GM21825 (cell line): ENCODE data around the gene IL13RA2.

Experiments
- ATAC-seq: cut with Tn5 transposase; IDR thresholded peaks from one replicate; pipeline ENCODE4 v1.9.1; 2021; ENCODE audit warnings: mild to moderate bottlenecking, moderate library complexity; ENCODE audit not compliant: unreplicated experiment

The IL13RA2 gene, protein sequence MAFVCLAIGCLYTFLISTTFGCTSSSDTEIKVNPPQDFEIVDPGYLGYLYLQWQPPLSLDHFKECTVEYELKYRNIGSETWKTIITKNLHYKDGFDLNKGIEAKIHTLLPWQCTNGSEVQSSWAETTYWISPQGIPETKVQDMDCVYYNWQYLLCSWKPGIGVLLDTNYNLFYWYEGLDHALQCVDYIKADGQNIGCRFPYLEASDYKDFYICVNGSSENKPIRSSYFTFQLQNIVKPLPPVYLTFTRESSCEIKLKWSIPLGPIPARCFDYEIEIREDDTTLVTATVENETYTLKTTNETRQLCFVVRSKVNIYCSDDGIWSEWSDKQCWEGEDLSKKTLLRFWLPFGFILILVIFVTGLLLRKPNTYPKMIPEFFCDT

DNA sequence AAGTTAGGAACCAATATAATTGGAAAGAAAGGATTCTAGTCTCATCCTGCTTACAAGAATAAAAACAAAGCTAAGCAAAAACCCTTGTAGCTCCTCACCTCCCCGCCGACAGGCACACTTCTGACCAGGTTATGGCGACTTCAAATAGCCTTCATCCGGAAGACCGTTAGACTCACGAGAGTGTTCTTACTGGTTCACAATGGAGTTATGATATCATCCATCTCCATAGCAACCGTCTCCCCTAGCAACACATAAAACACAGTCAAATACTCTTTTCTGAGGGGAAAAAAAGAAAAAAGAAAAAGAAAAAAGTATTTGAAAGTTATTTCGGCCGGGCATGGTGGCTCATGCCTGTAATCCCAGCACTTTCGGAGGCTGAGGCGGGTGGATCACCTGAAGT lies at the start of gene IL13RA2:
Gene IL13RA2, minus strand, starts transcription at position 162 of the 400 bp plus-strand sequence. CDS start 347 bp downstream, outside the sequence.
- no peak for ATAC-seq

DNA sequence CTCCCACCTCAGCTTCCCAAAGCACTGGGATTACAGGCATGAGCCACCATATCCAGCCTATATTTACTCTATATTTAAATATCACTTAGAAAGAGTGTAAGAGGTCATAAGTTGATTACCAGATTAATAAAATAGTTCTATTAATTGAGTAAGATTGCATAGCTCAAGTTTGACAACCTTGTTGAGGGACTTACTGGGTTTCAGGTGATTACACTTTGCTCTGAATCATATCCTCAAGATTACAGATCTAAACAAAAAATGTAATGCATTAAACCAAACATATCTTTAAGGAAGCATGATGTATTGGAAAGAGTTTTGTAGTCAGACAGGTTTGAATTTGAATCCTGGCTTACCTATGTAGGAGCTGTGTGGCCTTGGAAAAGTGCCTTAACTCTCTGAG lies 47.9 kb upstream of the IL13RA2 start:
- ATAC-seq: no peak

DNA sequence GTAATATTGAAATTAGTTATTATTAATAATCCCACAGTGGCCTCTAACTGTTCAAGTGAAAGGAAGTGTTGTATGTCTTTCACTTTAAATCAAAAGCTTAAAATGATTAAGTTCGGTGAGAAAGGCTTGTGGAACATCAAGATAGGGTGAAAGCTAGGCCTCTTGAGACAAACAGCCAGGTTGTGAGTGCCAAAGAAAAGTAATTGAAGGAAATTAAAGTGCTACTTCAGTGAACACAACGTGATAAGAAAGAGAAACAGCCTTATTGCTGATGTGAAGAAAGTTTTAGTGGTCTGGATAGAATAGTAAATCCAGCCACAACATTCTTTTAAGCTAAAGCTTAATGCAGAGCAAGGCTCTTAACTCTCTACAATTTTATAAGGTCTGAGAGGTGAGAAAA lies 42.6 kb upstream of the IL13RA2 start:
- ATAC-seq: no peak

DNA sequence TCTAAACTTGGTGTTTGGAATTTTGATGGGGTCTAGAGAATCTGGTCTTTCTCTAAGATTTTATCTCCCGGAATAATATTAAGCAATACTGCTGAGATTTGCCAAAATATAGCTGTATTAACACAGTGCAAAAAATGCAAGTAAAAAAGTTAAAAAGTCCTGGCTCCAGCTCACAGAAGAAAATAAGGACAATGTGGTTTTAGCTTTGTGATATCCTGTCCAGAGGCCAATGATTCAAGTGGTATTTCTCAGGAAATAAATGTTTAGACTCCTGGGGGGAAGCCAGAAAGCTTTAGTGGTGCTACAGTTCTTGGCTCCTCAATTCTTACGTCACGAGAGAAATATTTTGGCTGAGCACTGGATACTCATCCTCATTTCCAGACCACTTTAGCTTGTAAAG lies 40.9 kb upstream of the IL13RA2 start:
- no peak for ATAC-seq

DNA sequence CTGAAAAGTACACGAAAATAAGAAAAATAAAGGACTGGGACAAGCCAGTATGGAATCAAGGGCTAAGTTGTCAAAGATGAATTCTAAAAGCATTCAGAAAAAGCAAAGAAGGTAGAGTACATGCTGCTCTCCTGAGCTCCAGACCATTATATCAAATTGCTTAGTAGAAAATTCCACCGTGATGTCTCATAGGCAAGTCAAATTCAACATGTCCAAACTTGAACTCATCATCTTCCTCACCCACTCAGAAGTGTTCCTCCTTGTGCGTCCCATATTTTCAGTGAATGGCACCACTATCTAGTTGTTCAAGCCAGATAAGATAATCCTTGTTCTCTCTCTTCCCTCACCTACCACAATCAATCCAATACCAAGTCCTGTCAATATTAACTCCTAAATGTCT lies 37.5 kb upstream of the IL13RA2 start:
- ATAC-seq: no peak

DNA sequence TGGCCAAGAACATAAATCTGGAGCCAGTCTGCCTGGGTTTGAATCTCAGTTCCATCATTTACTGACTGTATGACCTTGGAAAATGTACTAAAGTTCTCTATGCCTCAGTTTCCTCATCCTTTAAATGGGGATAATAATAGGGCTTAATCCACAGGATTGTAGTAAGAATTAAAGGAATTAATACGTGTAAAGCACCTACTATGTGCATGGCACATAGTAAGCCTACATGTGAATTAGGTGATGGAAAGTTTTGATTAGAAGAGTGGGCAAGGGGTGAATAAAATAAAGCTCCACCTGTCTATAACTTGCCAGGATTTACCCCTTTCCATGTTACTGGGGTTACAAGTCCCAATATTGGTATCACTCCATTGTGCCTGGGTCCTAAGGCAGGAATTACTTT lies 35.8 kb upstream of the IL13RA2 start:
- ATAC-seq: no peak

DNA sequence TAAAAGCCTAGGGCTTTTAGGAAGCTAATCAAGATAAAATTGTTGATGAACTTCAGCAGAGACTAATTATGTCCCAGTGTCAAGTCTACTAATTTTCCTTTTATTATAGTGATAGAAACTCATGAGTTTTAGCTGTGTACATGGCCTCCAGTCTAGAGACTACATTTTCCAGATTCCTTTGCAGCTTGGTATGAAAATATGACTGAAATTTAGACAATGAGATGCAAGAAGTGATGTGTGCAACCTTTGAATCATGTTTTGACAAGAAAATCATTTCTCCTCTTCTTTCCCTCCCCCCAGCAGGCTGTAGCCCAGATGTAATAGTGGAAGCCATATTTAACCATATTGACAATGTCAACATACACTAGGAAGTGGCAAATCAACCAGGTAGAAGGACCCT lies 30.3 kb upstream of the IL13RA2 start:
- ATAC-seq: no peak

DNA sequence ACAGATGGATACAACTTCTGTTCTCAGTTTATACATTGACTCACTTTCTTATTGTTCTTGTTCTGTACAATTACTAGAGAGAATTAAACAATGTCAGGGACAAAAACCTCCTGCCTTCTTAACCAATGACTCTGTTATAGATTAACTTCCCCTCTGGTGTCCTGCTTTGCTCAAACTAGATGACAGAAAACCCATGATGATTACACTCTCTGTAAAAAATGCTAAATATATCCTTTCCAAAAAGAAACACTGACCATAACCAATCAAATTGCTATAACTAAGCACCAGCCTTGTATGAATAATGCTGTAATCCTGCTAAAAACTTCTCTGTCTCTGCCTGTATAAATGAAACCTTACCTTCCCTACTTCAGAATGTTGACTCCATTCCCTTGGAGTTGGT lies 29.8 kb upstream of the IL13RA2 start:
- no peak for ATAC-seq

DNA sequence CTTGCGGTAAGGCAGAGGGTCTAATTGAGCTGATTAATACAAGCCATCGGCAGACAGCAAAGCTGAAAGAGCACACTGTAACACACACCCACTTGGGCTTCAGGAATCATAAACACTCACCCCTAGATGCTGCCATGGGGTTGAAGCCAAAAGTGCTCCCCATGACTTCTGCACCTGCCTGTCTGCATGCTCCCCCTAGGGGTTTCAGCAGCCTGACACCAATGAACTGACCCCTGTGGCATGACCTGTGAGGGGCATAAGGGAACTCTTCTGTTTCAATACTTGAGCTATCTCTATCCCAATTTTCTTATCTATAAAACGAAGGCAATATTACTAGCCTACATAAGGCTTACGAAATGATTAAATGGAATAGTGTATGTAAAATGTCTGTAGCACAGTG lies 23.0 kb upstream of the IL13RA2 start:
- ATAC-seq: no peak

DNA sequence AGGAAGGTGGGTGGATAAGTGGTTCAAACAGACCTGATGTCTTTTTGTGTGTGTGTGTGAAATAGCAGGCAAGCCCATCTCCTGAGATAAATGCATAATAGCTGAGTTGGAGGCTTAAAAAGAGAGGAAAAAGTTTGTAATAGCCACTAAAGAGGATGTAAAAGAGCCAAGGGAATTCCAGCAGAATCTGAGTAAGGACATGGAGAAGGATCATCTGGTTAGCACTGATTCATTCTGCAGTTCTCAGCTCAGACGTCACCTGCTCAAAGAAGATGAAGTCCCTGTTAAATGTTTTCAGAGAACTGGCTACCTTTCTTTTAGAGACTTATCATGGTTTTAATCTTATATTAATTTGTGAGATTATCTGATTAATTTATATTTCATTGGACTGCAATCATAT lies 21.0 kb upstream of the IL13RA2 start:
- no peak for ATAC-seq

DNA sequence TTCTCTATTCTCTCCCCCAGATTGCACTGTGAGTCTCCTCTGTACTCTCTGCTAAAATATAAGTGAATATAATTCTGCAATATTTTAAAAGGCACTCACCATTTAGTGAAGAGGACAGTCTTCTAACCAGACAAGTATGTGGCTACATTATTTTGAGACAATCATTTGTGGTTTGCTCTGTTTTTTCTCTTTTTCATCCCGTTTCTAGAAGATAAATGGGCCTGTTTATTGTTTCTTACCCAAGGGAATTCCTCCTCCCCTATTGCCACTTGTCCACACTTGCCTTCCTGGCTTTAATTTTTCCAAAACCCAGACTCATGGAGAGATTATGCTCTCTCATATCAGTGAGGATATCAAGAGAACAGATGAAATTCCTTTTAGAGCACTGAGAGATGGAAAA lies 18.6 kb upstream of the IL13RA2 start:
- no peak for ATAC-seq

DNA sequence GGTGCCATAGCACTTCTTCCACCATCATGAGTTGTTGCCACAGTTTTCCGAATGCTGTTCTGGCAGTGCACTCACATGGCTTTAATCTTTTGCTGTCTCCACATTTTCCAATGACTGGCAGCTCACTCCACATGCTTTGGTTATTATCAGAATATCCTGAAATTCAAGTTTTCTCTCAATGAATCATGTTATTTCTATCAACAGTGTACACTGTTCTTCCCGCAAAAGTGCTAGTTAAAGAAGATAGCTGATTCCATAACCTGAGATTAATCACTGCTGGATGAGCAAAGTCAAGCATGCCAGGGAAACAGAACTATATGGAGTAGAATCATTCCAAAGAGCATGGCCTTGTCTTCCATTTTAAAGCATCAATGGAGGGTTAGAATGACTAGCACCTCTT lies 14.6 kb upstream of the IL13RA2 start:
- ATAC-seq: no peak

DNA sequence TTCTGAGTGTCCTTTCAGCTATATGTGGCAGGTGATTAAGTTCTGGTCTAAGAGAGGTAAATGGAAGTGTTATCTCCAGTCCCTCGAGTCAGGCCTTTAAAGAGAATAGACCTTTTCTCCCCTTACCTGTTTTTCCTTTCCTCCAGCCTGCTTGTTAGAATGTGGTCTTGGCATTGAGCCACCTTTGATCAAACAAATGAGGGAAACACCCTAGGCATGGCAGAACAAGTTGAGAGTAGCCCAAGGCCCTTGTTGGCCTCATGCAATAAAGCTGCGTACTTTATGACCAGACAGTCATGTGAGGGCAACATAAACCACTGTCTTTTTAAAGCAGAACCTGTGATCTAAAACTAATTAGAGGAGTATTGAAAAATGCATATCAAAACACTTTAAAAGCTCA lies 13.2 kb upstream of the IL13RA2 start:
- ATAC-seq: no peak

DNA sequence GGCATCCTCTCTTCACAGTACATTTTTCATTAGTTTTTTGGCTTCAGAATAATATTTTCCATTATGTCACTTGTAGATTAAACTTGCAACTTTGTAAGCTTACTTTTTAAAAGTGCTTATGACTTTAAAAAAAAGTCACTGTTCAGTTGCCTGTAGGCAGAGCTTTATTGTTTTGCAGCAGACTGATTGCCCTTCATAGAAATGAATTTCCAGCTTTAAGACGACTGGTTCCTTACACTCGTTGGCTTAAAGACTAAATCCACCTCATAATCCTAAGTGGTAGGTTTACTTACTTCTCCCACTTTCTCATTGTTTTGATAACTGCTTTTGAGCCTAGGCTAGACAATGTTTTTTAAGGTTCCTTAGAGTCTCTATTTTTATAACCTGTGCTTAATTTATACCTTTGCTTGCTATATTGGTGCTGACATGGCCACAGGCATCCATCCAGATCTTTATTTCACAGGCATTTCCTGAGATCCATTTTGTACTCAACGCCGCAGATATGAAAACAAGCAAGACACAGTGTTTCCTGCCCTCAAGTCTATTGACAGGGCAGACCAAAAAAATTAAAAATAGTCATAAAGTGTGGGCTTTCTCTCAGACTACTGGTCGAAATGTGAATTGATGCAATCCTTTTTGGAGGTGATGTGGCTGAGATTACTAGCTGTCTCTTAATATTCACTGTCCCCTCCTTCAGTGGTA lies 12.6 kb upstream of the IL13RA2 start:
- no peak for ATAC-seq

DNA sequence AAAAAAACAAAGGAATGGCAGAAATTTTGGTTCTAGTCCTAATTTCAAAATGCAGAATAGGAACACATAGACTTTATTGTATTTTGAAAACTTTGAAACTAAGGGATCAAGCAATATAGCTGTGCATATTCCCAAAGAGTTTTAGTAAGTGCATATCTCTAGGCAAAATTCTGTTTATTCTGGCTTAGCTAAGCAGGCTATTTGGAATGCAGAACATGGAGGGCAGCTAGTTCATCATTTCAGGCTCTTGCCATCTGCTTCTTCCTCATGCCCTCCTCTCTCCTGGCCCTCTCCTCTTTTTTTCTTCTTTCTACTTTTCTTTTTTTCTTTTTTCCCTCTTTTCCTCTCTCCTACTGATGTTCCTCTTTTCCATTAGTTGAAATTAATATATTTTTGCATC lies 12.0 kb upstream of the IL13RA2 start:
- no peak for ATAC-seq

DNA sequence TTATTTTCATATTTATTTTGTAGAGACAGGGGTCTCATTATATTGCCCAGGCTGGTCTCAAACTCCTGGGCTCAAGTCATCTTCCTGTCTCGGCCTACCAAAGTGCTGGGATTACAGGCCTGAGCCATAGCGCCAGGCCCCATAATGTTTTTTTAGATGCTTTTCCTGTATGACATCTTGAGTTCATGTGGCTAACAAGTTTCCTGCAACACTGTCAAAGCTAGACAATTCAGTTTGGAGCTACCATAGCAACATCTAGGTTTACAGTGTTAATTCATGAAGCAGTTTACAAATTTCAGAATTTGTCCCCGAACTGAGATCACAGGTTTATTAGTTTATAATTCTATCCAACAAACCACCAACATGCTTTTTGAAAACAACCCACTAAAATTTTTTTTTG lies 6.4 kb upstream of the IL13RA2 start:
- no peak for ATAC-seq

DNA sequence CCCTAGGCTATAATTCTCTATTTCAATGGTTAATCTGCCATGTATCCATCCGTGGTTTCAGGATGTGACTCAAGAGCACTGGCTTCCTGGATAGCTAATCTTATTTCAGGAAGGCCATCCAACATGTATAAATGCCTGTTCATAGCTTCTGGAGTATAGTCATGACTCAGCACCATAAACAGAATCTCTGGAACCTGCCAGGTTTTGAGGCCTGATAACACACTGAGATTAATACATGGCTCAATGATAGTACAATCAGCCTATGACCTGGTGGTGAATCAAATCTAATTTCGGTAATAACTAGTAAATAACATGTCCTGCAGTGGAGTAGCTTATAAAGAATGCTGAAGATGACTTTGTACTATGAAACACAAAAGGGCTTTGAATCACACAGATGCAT lies 5.7 kb upstream of the IL13RA2 start:
- no peak for ATAC-seq

DNA sequence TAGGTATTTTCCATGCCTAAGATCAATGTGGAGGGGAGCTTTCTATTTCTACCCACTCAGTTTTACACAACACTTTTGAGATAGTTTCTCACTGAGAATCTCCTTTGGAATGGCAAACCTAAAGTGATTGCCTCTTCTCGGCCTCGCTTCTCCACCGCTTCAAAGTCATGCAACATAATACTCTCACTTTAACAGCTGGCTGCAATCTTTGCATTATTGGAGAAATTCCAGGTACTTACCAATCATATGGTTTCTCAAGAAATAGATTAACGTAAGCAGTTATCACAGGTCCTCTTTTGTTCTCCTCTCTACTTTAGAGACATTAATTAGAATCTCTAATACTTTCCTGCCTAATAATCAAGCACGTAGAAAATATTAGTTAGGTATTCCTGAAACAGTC lies 3.7 kb upstream of the IL13RA2 start:
- no peak for ATAC-seq

DNA sequence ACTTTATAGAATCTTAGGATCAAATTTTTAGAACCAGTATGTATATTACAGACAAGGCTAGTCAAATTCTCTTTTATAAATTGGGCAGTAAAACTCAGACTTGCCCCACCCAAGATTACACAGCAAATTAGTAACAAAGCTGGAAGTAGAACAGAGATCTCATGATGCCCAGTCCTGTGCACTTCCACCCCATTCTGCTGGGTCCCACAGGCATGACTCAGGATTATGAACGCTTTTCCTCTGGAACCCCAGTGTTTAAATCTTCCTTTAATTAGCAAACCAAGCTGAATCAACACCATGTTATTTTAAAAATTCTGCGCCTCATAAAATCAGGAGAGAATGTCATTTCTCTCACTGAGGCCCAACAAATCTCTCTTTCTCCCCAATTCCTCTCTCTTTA lies 1.5 kb upstream of the IL13RA2 start:
- no peak for ATAC-seq

DNA sequence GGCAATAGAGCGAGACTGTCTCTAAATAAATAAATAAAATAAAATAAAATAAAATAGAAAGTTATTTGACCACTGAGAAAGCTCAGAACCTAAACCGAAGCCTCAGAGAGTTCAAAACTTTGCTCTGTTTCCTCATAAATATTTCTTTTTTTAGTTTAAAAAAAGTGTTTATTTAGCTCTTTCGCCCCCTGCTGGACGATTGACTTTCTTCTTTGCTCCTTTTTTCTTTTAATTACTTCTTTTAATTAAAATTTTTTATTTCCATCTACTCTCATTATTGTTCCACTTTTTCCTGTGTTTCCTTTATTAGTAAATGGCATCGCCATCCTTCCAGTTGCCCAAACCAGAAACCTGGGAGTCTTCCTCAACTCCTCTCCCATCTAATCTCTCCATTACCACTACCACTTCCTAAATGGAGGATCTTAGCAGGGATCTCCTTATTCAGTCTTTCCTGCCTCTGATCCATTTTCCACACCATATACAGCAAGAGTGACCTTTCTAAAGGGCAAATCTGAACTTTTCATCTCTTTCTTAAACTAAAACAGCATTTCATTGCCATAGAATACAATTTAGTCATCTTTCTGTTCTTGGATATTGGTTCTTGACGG lies 728 bp upstream of the IL13RA2 start:
- ATAC-seq: no peak

DNA sequence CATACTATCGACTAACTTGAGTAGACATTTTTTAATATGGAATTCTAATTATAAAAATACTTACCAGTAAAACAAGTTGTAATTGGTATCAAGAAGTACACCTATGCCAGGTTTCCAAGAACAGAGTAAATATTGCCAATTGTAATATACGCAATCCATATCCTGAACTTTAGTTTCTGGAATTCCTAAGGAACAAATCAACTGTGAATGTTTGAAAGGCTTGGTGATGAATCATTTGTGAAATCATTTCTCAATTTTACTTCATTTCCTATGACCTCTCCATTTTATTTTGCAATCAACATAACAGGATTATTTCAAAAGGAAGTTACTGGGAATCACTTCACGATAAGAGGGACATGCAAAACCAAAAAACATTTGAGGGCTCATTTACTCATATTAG lies 3.7 kb downstream of the IL13RA2 start:
- ATAC-seq: no peak

DNA sequence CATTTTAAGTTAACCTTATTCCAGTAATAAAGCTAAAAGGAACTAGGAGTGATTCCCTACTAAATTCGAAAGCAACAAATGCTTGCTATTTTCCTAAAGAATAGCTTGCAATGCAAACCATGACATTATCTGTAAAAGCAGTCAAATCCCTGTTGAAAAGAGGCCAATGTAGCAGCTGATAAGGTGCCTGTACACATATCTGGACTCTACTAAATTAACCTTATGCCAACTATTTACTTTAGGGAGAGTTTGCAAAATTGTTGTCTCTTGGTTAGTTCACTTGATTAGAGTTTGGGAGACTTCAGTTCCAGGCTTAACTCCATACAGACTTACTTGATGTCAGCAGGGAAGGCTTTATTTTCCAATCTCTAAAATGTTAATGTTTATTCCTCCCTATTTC lies 6.0 kb downstream of the IL13RA2 start:
- no peak for ATAC-seq
